Suprapubic skin (tissue), 4 donors: Measurements from ENCODE around the gene SYCP1. TPM values are rescaled to one million over a fixed set of nuclear protein-coding genes. Genes with fewer than 3 reads are reported as not detected.

Experiments used
- DNase-seq, 2 donors: peaks; one replicate each; pipeline ENCODE4 v3.0.0-alpha.2; 2019; ENCODE audit warnings: low spot score in 2 of 2
- H3K27ac ChIP-seq: fragments of 200-600 bp; sonication (generic); one replicate; pipeline ENCODE4 v1.5.1; 2019
- H3K27me3 ChIP-seq: fragments of 200-600 bp; sonication (generic); one replicate; pipeline ENCODE4 v1.5.1; 2019
- H3K36me3 ChIP-seq: fragments of 200-600 bp; sonication (generic); one replicate; pipeline ENCODE4 v1.5.1; 2019
- H3K4me1 ChIP-seq: fragments of 200-600 bp; sonication (generic); one replicate; pipeline ENCODE4 v1.5.1; 2019
- H3K4me3 ChIP-seq: fragments of 200-600 bp; sonication (generic); one replicate; pipeline ENCODE4 v1.5.1; 2019; ENCODE audit warnings: mild to moderate bottlenecking
- H3K9me3 ChIP-seq: fragments of 200-600 bp; sonication (generic); one replicate; pipeline ENCODE4 v1.5.1; 2019
- CTCF ChIP-seq, 2 donors: fragments of 200-600 bp in 1 of 2; fragments of 450-650 bp in 1 of 2; sonication (generic) in 1 of 2; IDR thresholded peaks; one replicate each; pipeline ENCODE4 v1.5.1; 2016 to 2019; ENCODE audit warnings: antibody characterized with exemption in 2 of 2, mild to moderate bottlenecking in 1 of 2, moderate library complexity in 1 of 2
- EP300 ChIP-seq: sonication (generic); formaldehyde crosslinking; IDR thresholded peaks from one replicate; pipeline ENCODE4 v1.6.1; 2017; ENCODE audit warnings: antibody characterized with exemption
- POLR2A ChIP-seq, 2 donors: fragments of 450-650 bp; IDR thresholded peaks; one replicate each; pipeline ENCODE4 v1.6.1; 2017; ENCODE audit warnings: antibody characterized with exemption in 2 of 2, mild to moderate bottlenecking in 2 of 2, moderate library complexity in 2 of 2
- POLR2AphosphoS5 ChIP-seq, 3 donors: sonication (generic); formaldehyde crosslinking; IDR thresholded peaks; one replicate each; pipeline ENCODE4 v1.6.1; 2017; ENCODE audit warnings: antibody characterized with exemption in 3 of 3
- WGBS: methylation state at CpG from one replicate; pipeline ENCODE4 v1.1.5; 2018; 5-methylcytosine and 5-hydroxymethylcytosine counted together
- total RNA-seq, 4 donors: library from RNA; depleted of rRNA; stranded (reverse); fragments of >200 nt; gene quantifications; one replicate each; pipeline ENCODE4 v1.1.0, GENCODE V29; 2016

Gene SYCP1, protein sequence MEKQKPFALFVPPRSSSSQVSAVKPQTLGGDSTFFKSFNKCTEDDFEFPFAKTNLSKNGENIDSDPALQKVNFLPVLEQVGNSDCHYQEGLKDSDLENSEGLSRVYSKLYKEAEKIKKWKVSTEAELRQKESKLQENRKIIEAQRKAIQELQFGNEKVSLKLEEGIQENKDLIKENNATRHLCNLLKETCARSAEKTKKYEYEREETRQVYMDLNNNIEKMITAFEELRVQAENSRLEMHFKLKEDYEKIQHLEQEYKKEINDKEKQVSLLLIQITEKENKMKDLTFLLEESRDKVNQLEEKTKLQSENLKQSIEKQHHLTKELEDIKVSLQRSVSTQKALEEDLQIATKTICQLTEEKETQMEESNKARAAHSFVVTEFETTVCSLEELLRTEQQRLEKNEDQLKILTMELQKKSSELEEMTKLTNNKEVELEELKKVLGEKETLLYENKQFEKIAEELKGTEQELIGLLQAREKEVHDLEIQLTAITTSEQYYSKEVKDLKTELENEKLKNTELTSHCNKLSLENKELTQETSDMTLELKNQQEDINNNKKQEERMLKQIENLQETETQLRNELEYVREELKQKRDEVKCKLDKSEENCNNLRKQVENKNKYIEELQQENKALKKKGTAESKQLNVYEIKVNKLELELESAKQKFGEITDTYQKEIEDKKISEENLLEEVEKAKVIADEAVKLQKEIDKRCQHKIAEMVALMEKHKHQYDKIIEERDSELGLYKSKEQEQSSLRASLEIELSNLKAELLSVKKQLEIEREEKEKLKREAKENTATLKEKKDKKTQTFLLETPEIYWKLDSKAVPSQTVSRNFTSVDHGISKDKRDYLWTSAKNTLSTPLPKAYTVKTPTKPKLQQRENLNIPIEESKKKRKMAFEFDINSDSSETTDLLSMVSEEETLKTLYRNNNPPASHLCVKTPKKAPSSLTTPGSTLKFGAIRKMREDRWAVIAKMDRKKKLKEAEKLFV
- total RNA-seq, result under 1 TPM in 1 of 4 donors, not detected in 3; 0.13 TPM

GRCh38 chr1:114854693-114855320 is at the start of gene SYCP1:
Gene SYCP1 (plus strand): TSS chr1:114854863. CDS start chr1:114855465, 602 bp downstream.
- 37% methylated on average over 40 of the region's 40 CpGs for WGBS
- no peaks in the 10 kb centered on the region for H3K36me3 ChIP-seq
- no peak for TF ChIP-seq CTCF (IDR thresholded peaks at IDR 0.05)
- no peak for TF ChIP-seq POLR2A (IDR thresholded peaks at IDR 0.05)
- no peak for TF ChIP-seq EP300
- no peak for TF ChIP-seq POLR2AphosphoS5 (IDR thresholded peaks at IDR 0.05)
- peaks cover 48% of the 10 kb centered on the region for H3K27me3 ChIP-seq
- H3K9me3 ChIP-seq, result no peaks in the 10 kb centered on the region
- peak within 1 kb of the TSS; percentile 32 for H3K4me3 ChIP-seq
- DNase-seq, result no peak
- no peak within 1 kb of the TSS for H3K27ac ChIP-seq
- no peaks in the 10 kb centered on the region for H3K4me1 ChIP-seq

DNA sequence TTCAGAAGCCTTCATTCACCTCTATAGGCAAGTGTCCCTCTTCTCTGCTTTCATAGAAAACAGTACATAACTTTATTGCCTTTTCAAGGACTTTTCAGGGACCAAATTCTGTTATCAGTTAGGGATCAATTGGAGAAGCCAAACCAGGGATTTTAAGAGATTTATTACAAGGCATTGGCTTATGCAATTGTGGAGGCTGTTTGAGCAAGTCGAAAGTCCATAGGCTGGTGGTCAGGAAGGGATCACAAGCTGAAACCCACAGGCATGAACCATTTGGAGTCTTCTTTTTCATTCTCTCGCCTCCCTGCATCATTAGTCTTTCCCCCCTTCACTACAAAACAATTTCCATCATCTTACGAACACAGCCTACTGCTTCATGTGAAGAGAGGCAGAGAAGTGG is 34.8 kb upstream of the SYCP1 start:
- WGBS, result 71% methylated on average over 3 of the region's 3 CpGs
- Histone ChIP-seq H3K27ac (no peak overlapping the region), H3K4me3 (no peak overlapping the region), H3K4me1 (no peaks in the 10 kb centered on the region), H3K36me3 (no peaks in the 10 kb centered on the region), H3K27me3 (peaks cover 4% of the 10 kb centered on the region), H3K9me3 (peaks cover 4% of the 10 kb centered on the region)
- TF ChIP-seq POLR2A (IDR thresholded peaks at IDR 0.05) (no peak), POLR2AphosphoS5 (IDR thresholded peaks at IDR 0.05) (no peak), EP300 (no peak), CTCF (IDR thresholded peaks at IDR 0.05) (no peak)
- DNase-seq, result no peak

GRCh38 chr1:114820392-114820791 is 34.3 kb upstream of the SYCP1 start:
- WGBS, result 94% methylated on average over 2 of the region's 2 CpGs
- Histone ChIP-seq H3K36me3 (no peaks in the 10 kb centered on the region), H3K9me3 (peaks cover 4% of the 10 kb centered on the region), H3K27me3 (peaks cover 4% of the 10 kb centered on the region), H3K4me1 (no peaks in the 10 kb centered on the region), H3K27ac (no peak overlapping the region), H3K4me3 (no peak overlapping the region)
- TF ChIP-seq POLR2AphosphoS5 (IDR thresholded peaks at IDR 0.05) (no peak), CTCF (IDR thresholded peaks at IDR 0.05) (no peak), EP300 (no peak), POLR2A (IDR thresholded peaks at IDR 0.05) (no peak)
- no peak for DNase-seq

DNA sequence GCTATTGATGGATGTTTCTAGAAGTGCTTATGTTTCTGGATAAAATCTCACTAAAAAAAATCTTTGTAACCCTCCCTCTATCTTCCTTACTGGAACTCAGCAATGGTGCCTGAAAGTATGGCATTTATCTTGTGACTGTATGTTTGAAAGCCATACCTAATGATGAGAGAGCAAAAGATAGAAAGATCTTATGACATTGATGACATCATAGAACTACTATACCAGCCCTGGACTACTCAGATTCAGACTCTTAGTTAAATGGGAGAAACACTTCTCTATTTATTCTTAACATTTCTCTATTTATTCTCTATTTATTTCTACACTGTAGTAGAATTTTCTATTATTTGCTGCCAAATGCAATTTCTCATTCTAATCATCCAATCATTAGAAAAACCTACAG is 32.7 kb upstream of the SYCP1 start:
- no peaks in the 10 kb centered on the region for H3K36me3 ChIP-seq
- H3K27me3 ChIP-seq, result no peaks in the 10 kb centered on the region
- DNase-seq, result no peak
- H3K4me3 ChIP-seq, result no peak overlapping the region
- no peak for TF ChIP-seq POLR2AphosphoS5 (IDR thresholded peaks at IDR 0.05)
- no peak for TF ChIP-seq POLR2A (IDR thresholded peaks at IDR 0.05)
- no peak for TF ChIP-seq EP300
- no peak for TF ChIP-seq CTCF (IDR thresholded peaks at IDR 0.05)
- peaks cover 4% of the 10 kb centered on the region for H3K9me3 ChIP-seq
- no peaks in the 10 kb centered on the region for H3K4me1 ChIP-seq
- H3K27ac ChIP-seq, result no peak overlapping the region
